ENCODE results near the gene SYT6. TPM values are rescaled to one million over a fixed set of nuclear protein-coding genes. Genes with fewer than 3 reads are reported as not detected.

Gene SYT6
- total RNA-seq, 3 donors from 2014 or later = 0.82 TPM; not detected in 2

GRCh38 chr1:114154146-114154962 lies 685 bp upstream of the SYT6 start:
- DNase-seq = no peak
- no peak for ATAC-seq
- Histone ChIP-seq H3K36me3 (ENCODE audit: low read depth) (no peaks in the 10 kb centered on the region), H3K4me3 (no peak overlapping the region), H3K9me3 (no peaks in the 10 kb centered on the region), H3K4me1 (ENCODE audit: low read depth) (peaks cover 18% of the 10 kb centered on the region)
- intact Hi-C loops (cut with DNase I, micrococcal nuclease) = no loop called here
- TF ChIP-seq CTCF (IDR thresholded peaks at IDR 0.05) = no peak

GRCh38 chr1:114152508-114153260 lies 985 bp downstream of the SYT6 start:
- TF ChIP-seq CTCF (IDR thresholded peaks at IDR 0.05) = no peak
- Histone ChIP-seq H3K4me1 (ENCODE audit: low read depth) (peaks cover 18% of the 10 kb centered on the region), H3K9me3 (no peaks in the 10 kb centered on the region), H3K36me3 (ENCODE audit: low read depth) (no peaks in the 10 kb centered on the region), H3K4me3 (no peak overlapping the region)
- peak in 2 of 3 donors; percentile 23 to 55 for DNase-seq
- intact Hi-C loops (cut with DNase I, micrococcal nuclease) = no loop called here
- ATAC-seq = peak; percentile 71

GRCh38 chr1:114152089-114152507 lies 1.6 kb downstream of the SYT6 start:
- intact Hi-C loops (cut with DNase I, micrococcal nuclease) = no loop called here
- no peak for TF ChIP-seq CTCF (IDR thresholded peaks at IDR 0.05)
- Histone ChIP-seq H3K36me3 (ENCODE audit: low read depth) (no peaks in the 10 kb centered on the region), H3K9me3 (no peaks in the 10 kb centered on the region), H3K4me3 (no peak overlapping the region), H3K4me1 (ENCODE audit: low read depth) (peaks cover 18% of the 10 kb centered on the region)
- DNase-seq (no peak), ATAC-seq (no peak)

GRCh38 chr1:114150016-114150415 lies 3.7 kb downstream of the SYT6 start:
- no peak for DNase-seq
- no peaks in the 10 kb centered on the region for H3K9me3 ChIP-seq
- no peaks in the 10 kb centered on the region for H3K36me3 ChIP-seq (ENCODE audit: low read depth)
- no peak for ATAC-seq
- no peak overlapping the region for H3K4me3 ChIP-seq
- no peak for TF ChIP-seq CTCF (IDR thresholded peaks at IDR 0.05)
- intact Hi-C loops (cut with DNase I, micrococcal nuclease) = no loop called here
- peaks cover 18% of the 10 kb centered on the region for H3K4me1 ChIP-seq (ENCODE audit: low read depth)

- no peak for ATAC-seq
- Histone ChIP-seq H3K9me3 (no peaks in the 10 kb centered on the region), H3K4me1 (ENCODE audit: low read depth) (peaks cover 18% of the 10 kb centered on the region), H3K36me3 (ENCODE audit: low read depth) (no peaks in the 10 kb centered on the region), H3K4me3 (no peak overlapping the region)
- intact Hi-C loops (cut with DNase I, micrococcal nuclease) = no loop called here
- DNase-seq = no peak
- no peak for TF ChIP-seq CTCF (IDR thresholded peaks at IDR 0.05)
These were observed 4.5 kb downstream of the SYT6 start for GRCh38 chr1:114149211-114149610.

Measured in mucosa of descending colon (tissue), 3 donors.